Smooth muscle cell (in vitro differentiated cells): Measurements from ENCODE around the gene IL22RA2. TPM values are rescaled to one million over a fixed set of nuclear protein-coding genes. Genes with fewer than 3 reads are reported as not detected.

Experiments
- DNase-seq: peaks from one replicate; lab custom pipeline; 2025; ENCODE audit not compliant: unreplicated experiment; lab: John Stamatoyannopoulos, UW
- H2AFZ ChIP-seq: fragments of 200-600 bp; sonication (generic); 2 replicates; pipeline ENCODE4 v1.6.0; 2016; ENCODE audit warnings: antibody characterized with exemption, low read depth, mild to moderate bottlenecking
- H3F3A ChIP-seq: fragments of 200-600 bp; sonication (generic); 2 replicates; pipeline ENCODE4 v1.6.0; 2017; ENCODE audit warnings: antibody characterized with exemption, low read depth
- H3K27ac ChIP-seq: fragments of 200-600 bp; sonication (generic); 2 replicates; pipeline ENCODE4 v1.5.1; 2016; ENCODE audit warnings: low read depth, mild to moderate bottlenecking
- H3K27me3 ChIP-seq: fragments of 200-600 bp; sonication (generic); 2 replicates; pipeline ENCODE4 v1.6.1; 2016; ENCODE audit warnings: low read depth, mild to moderate bottlenecking
- H3K36me3 ChIP-seq: fragments of 200-600 bp; sonication (generic); 2 replicates; pipeline ENCODE4 v1.5.1; 2016; ENCODE audit warnings: low read depth
- H3K4me1 ChIP-seq: fragments of 200-600 bp; sonication (generic); 2 replicates; pipeline ENCODE4 v1.5.1; 2016; ENCODE audit warnings: low read depth
- H3K4me2 ChIP-seq: fragments of 200-600 bp; sonication (generic); 2 replicates; pipeline ENCODE4 v1.6.0; 2016; ENCODE audit warnings: mild to moderate bottlenecking
- H3K4me3 ChIP-seq: fragments of 200-600 bp; sonication (generic); 2 replicates; pipeline ENCODE4 v1.5.1; 2016; ENCODE audit warnings: mild to moderate bottlenecking
- H3K79me2 ChIP-seq: fragments of 200-600 bp; sonication (generic); 2 replicates; pipeline ENCODE4 v1.6.0; 2016; ENCODE audit warnings: low read depth, mild to moderate bottlenecking
- H3K9ac ChIP-seq: fragments of 200-600 bp; sonication (generic); 2 replicates; pipeline ENCODE4 v1.6.0; 2016; ENCODE audit warnings: low read depth
- H3K9me3 ChIP-seq: fragments of 200-600 bp; sonication (generic); replicated peaks from 2 replicates; pipeline ENCODE4 v1.5.1; 2016; ENCODE audit warnings: low read depth
- H4K20me1 ChIP-seq: fragments of 200-600 bp; sonication (generic); 2 replicates; pipeline ENCODE4 v1.6.0; 2016; ENCODE audit warnings: low read depth
- WGBS: methylation state at CpG from one replicate; pipeline ENCODE4 v1.1.7; 2016; ENCODE audit warnings: low lambda C conversion rate; 5-methylcytosine and 5-hydroxymethylcytosine counted together
- polyA plus RNA-seq: library from polyadenylated mRNA; unstranded; fragments of >200 nt; fragmentation: Nextera tagmentation; extraction: Ambion mirVana; gene quantifications from 2 replicates; pipeline ENCODE4 v1.2.1, GENCODE V29; 2016
- total RNA-seq: library from RNA; depleted of rRNA; stranded (reverse); fragments of >200 nt; gene quantifications from 2 replicates; pipeline ENCODE4 v1.2.3, GENCODE V29; 2014
- TF ChIP-seq, protein P1 (sequence below): fragments of 200-600 bp; sonication (generic); IDR thresholded peaks from 2 replicates; pipeline ENCODE4 v1.5.1; 2017; ENCODE audit warnings: borderline replicate concordance, mild to moderate bottlenecking, antibody characterized with exemption; ENCODE audit not compliant: insufficient read depth, poor library complexity, severe bottlenecking

The IL22RA2 gene
- total and polyA plus RNA-seq, 2 experiments from 2014 or later, result not detected

DNA sequence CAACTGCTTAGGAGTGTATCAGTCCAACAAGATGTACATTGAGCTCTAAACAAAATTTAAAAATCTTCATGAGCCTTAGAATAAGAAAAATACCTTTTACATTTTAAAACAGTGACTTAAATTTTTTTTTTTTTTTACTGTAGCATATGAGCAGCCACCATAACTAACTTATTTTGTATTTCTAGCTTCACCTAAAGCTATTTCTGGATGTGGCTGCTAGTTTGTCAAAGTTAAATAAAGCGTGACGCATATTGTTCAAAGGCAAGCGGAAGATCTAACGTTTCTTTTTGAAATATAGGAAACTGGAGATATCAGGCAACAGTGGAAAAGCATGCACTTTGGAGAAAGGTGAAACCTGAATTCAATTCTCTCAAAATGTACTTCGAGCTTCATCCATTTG, 3.3 kb upstream of the IL22RA2 start:
- Histone ChIP-seq H3K9me3 (peaks cover 7% of the 10 kb centered on the region), H2AFZ (no peak overlapping the region), H3K27me3 (no peaks in the 10 kb centered on the region), H3K4me1 (no peaks in the 10 kb centered on the region), H3F3A (no peaks in the 10 kb centered on the region), H3K79me2 (no peaks in the 10 kb centered on the region), H3K4me3 (no peak overlapping the region), H3K9ac (no peak overlapping the region), H3K4me2 (no peak overlapping the region), H4K20me1 (no peaks in the 10 kb centered on the region), H3K36me3 (no peaks in the 10 kb centered on the region), H3K27ac (no peak overlapping the region)
- 89% methylated on average over 5 of the region's 5 CpGs for WGBS
- DNase-seq, result no peak
- TF ChIP-seq, protein P1, sequence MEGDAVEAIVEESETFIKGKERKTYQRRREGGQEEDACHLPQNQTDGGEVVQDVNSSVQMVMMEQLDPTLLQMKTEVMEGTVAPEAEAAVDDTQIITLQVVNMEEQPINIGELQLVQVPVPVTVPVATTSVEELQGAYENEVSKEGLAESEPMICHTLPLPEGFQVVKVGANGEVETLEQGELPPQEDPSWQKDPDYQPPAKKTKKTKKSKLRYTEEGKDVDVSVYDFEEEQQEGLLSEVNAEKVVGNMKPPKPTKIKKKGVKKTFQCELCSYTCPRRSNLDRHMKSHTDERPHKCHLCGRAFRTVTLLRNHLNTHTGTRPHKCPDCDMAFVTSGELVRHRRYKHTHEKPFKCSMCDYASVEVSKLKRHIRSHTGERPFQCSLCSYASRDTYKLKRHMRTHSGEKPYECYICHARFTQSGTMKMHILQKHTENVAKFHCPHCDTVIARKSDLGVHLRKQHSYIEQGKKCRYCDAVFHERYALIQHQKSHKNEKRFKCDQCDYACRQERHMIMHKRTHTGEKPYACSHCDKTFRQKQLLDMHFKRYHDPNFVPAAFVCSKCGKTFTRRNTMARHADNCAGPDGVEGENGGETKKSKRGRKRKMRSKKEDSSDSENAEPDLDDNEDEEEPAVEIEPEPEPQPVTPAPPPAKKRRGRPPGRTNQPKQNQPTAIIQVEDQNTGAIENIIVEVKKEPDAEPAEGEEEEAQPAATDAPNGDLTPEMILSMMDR, result no peak

GRCh38 chr6:137175868-137176245, 2.4 kb upstream of the IL22RA2 start:
- peaks cover 7% of the 10 kb centered on the region for H3K9me3 ChIP-seq
- DNase-seq, result no peak
- no peak overlapping the region for H3K27ac ChIP-seq
- no peak overlapping the region for H3K4me3 ChIP-seq
- WGBS, result 85% methylated on average over 1 of the region's 1 CpG
- H3F3A ChIP-seq, result no peaks in the 10 kb centered on the region
- H2AFZ ChIP-seq, result no peak overlapping the region
- no peaks in the 10 kb centered on the region for H3K4me1 ChIP-seq
- TF ChIP-seq, protein P1, result no peak
- no peaks in the 10 kb centered on the region for H3K79me2 ChIP-seq
- no peak overlapping the region for H3K9ac ChIP-seq
- H3K27me3 ChIP-seq, result no peaks in the 10 kb centered on the region
- no peaks in the 10 kb centered on the region for H4K20me1 ChIP-seq
- no peak overlapping the region for H3K4me2 ChIP-seq
- H3K36me3 ChIP-seq, result no peaks in the 10 kb centered on the region

GRCh38 chr6:137175157-137175867, 1.9 kb upstream of the IL22RA2 start:
- no peaks in the 10 kb centered on the region for H3K27me3 ChIP-seq
- TF ChIP-seq, protein P1, result no peak
- DNase-seq, result no peak
- H3K4me3 ChIP-seq, result no peak overlapping the region
- no peak overlapping the region for H2AFZ ChIP-seq
- H3K4me2 ChIP-seq, result no peak overlapping the region
- H3K4me1 ChIP-seq, result no peaks in the 10 kb centered on the region
- no peaks in the 10 kb centered on the region for H3K79me2 ChIP-seq
- no peaks in the 10 kb centered on the region for H3F3A ChIP-seq
- no peak overlapping the region for H3K9ac ChIP-seq
- 74% methylated on average over 4 of the region's 4 CpGs for WGBS
- H4K20me1 ChIP-seq, result no peaks in the 10 kb centered on the region
- peaks cover 4% of the 10 kb centered on the region for H3K9me3 ChIP-seq
- H3K36me3 ChIP-seq, result no peaks in the 10 kb centered on the region
- H3K27ac ChIP-seq, result no peak overlapping the region
